ENCODE results near the gene SIRT5.

SIRT5 gene

GRCh38 chr6:13629459-13630116, 55.2 kb downstream of the SIRT5 start:
- no peak for DNase-seq (ENCODE audit: low read depth in 2 of 3, low spot score in 1 of 3)

GRCh38 chr6:13630499-13630898, 56.1 kb downstream of the SIRT5 start:
- DNase-seq (ENCODE audit: low read depth in 2 of 3, low spot score in 1 of 3) = no peak

- DNase-seq (ENCODE audit: low read depth in 2 of 3, low spot score in 1 of 3) = no peak
Observed at GRCh38 chr6:13633343-13633742, 58.9 kb downstream of the SIRT5 start.

GRCh38 chr6:13635948-13636658, 61.7 kb downstream of the SIRT5 start:
- no peak for DNase-seq (ENCODE audit: low read depth in 2 of 3, low spot score in 1 of 3)

- DNase-seq (ENCODE audit: low read depth in 2 of 3, low spot score in 1 of 3) = no peak
Observed at GRCh38 chr6:13638014-13638413, 63.6 kb downstream of the SIRT5 start.

- DNase-seq (ENCODE audit: low read depth in 2 of 3, low spot score in 1 of 3) = no peak
Observed at GRCh38 chr6:13638626-13639025, 64.2 kb downstream of the SIRT5 start.

GRCh38 chr6:13641315-13641714, 66.9 kb downstream of the SIRT5 start:
- DNase-seq (ENCODE audit: low read depth in 2 of 3, low spot score in 1 of 3) = no peak

- no peak for DNase-seq (ENCODE audit: low read depth in 2 of 3, low spot score in 1 of 3)
Observed at GRCh38 chr6:13643125-13643524, 68.7 kb downstream of the SIRT5 start.

GRCh38 chr6:13648850-13649249, 74.4 kb downstream of the SIRT5 start:
- no peak for DNase-seq (ENCODE audit: low read depth in 2 of 3, low spot score in 1 of 3)

- DNase-seq (ENCODE audit: low read depth in 2 of 3, low spot score in 1 of 3) = no peak
Observed at GRCh38 chr6:13649393-13649792, 75.0 kb downstream of the SIRT5 start.

GRCh38 chr6:13653296-13653695, 78.9 kb downstream of the SIRT5 start:
- no peak for DNase-seq (ENCODE audit: low read depth in 2 of 3, low spot score in 1 of 3)

- DNase-seq (ENCODE audit: low read depth in 2 of 3, low spot score in 1 of 3) = no peak
Observed at GRCh38 chr6:13654496-13654895, 80.1 kb downstream of the SIRT5 start.

GRCh38 chr6:13655700-13656099, 81.3 kb downstream of the SIRT5 start:
- DNase-seq (ENCODE audit: low read depth in 2 of 3, low spot score in 1 of 3) = no peak

GRCh38 chr6:13660273-13660672, 85.9 kb downstream of the SIRT5 start:
- DNase-seq (ENCODE audit: low read depth in 2 of 3, low spot score in 1 of 3) = no peak

- no peak for DNase-seq (ENCODE audit: low read depth in 2 of 3, low spot score in 1 of 3)
Observed at GRCh38 chr6:13660893-13661292, 86.5 kb downstream of the SIRT5 start.

- no peak for DNase-seq (ENCODE audit: low read depth in 2 of 3, low spot score in 1 of 3)
Observed at GRCh38 chr6:13661647-13662046, 87.2 kb downstream of the SIRT5 start.

- no peak for DNase-seq (ENCODE audit: low read depth in 2 of 3, low spot score in 1 of 3)
Observed at GRCh38 chr6:13662651-13663334, 88.4 kb downstream of the SIRT5 start.

- no peak for DNase-seq (ENCODE audit: low read depth in 2 of 3, low spot score in 1 of 3)
Observed at GRCh38 chr6:13663986-13664385, 89.6 kb downstream of the SIRT5 start.

All from stimulated activated CD4-positive, alpha-beta T cell treated with anti-CD3 and anti-CD28 coated beads, Interleukin-12 subunit alpha, Interleukin-12 subunit beta, amount 100 ng/mL, for 48 hours (primary cell).